Liver (tissue), 9 donors: ENCODE results near the gene INTS2. TPM values are rescaled to one million over a fixed set of nuclear protein-coding genes. Genes with fewer than 3 reads are reported as not detected.

ENCODE experiments used
- DNase-seq: peaks from one replicate; pipeline ENCODE4 v3.0.0-alpha.2; 2017; ENCODE audit warnings: low spot score
- H3K27ac ChIP-seq, 2 donors: one replicate each; pipeline ENCODE4 v1.7.0; 2013; ENCODE audit warnings: inconsistent platforms in 2 of 2, low read length in 2 of 2, control low read depth in 1 of 2, low read depth in 1 of 2, mild to moderate bottlenecking in 1 of 2
- H3K27me3 ChIP-seq, 4 donors: one replicate each; pipeline versions ENCODE4 v1.6.1 to v1.7.0; 2013; ENCODE audit warnings: low read length in 3 of 4, inconsistent platforms in 1 of 4, mild to moderate bottlenecking in 1 of 4, moderate library complexity in 1 of 4; ENCODE audit not compliant: control insufficient read depth in 4 of 4, insufficient read depth in 4 of 4
- H3K36me3 ChIP-seq, 4 donors: one replicate each; pipeline versions ENCODE4 v1.6.1 to v1.7.0; 2013; ENCODE audit warnings: low read length in 3 of 4, mild to moderate bottlenecking in 3 of 4, low read depth in 1 of 4, moderate library complexity in 1 of 4; ENCODE audit not compliant: control insufficient read depth in 4 of 4, insufficient read depth in 3 of 4
- H3K4me1 ChIP-seq, 4 donors: one replicate each; pipeline versions ENCODE4 v1.6.1 to v1.7.0; 2013; ENCODE audit warnings: low read length in 3 of 4, mild to moderate bottlenecking in 3 of 4, moderate library complexity in 1 of 4; ENCODE audit not compliant: control insufficient read depth in 4 of 4, insufficient read depth in 4 of 4
- H3K4me3 ChIP-seq, 3 donors: one replicate each; pipeline versions ENCODE4 v1.6.1 to v1.7.0; 2013; ENCODE audit warnings: low read length in 3 of 3, control low read depth in 1 of 3, low read depth in 1 of 3, mild to moderate bottlenecking in 1 of 3
- H3K9ac ChIP-seq, 2 donors: one replicate each; pipeline ENCODE4 v1.7.0; 2013; ENCODE audit warnings: low read length in 2 of 2, mild to moderate bottlenecking in 2 of 2, moderate library complexity in 2 of 2, control low read depth in 1 of 2, low read depth in 1 of 2
- H3K9me3 ChIP-seq, 4 donors: one replicate each; pipeline versions ENCODE4 v1.6.1 to v1.7.0; 2013; ENCODE audit warnings: low read length in 3 of 4; ENCODE audit not compliant: control insufficient read depth in 4 of 4
- EGR1 ChIP-seq, 2 donors: IDR thresholded peaks; 2 replicates each; pipeline ENCODE4 v1.6.1; 2016 to 2018; ENCODE audit warnings: antibody characterized with exemption in 2 of 2, low read depth in 2 of 2
- FOXA1 ChIP-seq: IDR thresholded peaks from 2 replicates; pipeline ENCODE4 v1.6.1; 2016; ENCODE audit warnings: antibody characterized with exemption
- FOXA2 ChIP-seq: IDR thresholded peaks from 2 replicates; pipeline ENCODE4 v1.6.1; 2016; ENCODE audit warnings: antibody characterized with exemption
- GABPA ChIP-seq, 2 donors: IDR thresholded peaks in 1 of 2; conservative IDR thresholded peaks in 1 of 2; 2 replicates each; pipeline ENCODE4 v1.6.1; 2016; ENCODE audit warnings: antibody characterized with exemption in 2 of 2, mild to moderate bottlenecking in 1 of 2, moderate library complexity in 1 of 2
- HNF4A ChIP-seq, 2 donors: conservative IDR thresholded peaks; 2 replicates each; pipeline ENCODE4 v1.6.1; 2016; ENCODE audit warnings: antibody characterized with exemption in 2 of 2, mild to moderate bottlenecking in 2 of 2
- HNF4G ChIP-seq: IDR thresholded peaks from 2 replicates; pipeline ENCODE4 v1.6.1; 2016; ENCODE audit warnings: antibody characterized with exemption
- JUND ChIP-seq, 2 donors: IDR thresholded peaks; 2 replicates each; pipeline ENCODE4 v1.6.1; 2016; ENCODE audit warnings: antibody characterized with exemption in 2 of 2
- NR2F2 ChIP-seq: IDR thresholded peaks from 2 replicates; pipeline ENCODE4 v1.6.1; 2016; ENCODE audit warnings: antibody characterized with exemption
- RAD21 ChIP-seq, 2 donors: IDR thresholded peaks; 2 replicates each; pipeline ENCODE4 v1.6.1; 2016; ENCODE audit warnings: antibody characterized with exemption in 2 of 2, mild to moderate bottlenecking in 2 of 2
- RXRA ChIP-seq, 2 donors: IDR thresholded peaks; 2 replicates each; pipeline ENCODE4 v1.6.1; 2017 to 2018; ENCODE audit warnings: antibody characterized with exemption in 2 of 2, mild to moderate bottlenecking in 1 of 2
- SP1 ChIP-seq: IDR thresholded peaks from 2 replicates; pipeline ENCODE4 v1.6.1; 2018; ENCODE audit warnings: antibody characterized with exemption, mild to moderate bottlenecking
- TAF1 ChIP-seq: conservative IDR thresholded peaks from 2 replicates; pipeline ENCODE4 v1.6.1; 2016; ENCODE audit warnings: antibody characterized with exemption, mild to moderate bottlenecking
- YY1 ChIP-seq: IDR thresholded peaks from 2 replicates; pipeline ENCODE4 v1.6.1; 2016; ENCODE audit warnings: antibody characterized with exemption, mild to moderate bottlenecking
- WGBS: extraction: QIAGEN DNeasy Blood & Tissue Kit; methylation state at CpG from one replicate; pipeline ENCODE4 v1.1.7; 2013; 5-methylcytosine and 5-hydroxymethylcytosine counted together
- polyA plus RNA-seq, 2 donors: library from polyadenylated mRNA; stranded (reverse) in 1 of 2; unstranded in 1 of 2; fragments of 200-250 nt in 1 of 2; fragments of >200 nt in 1 of 2; fragmentation: Nextera tagmentation in 1 of 2; extraction: Ambion mirVana in 1 of 2; gene quantifications; one replicate each; pipeline versions ENCODE4 v1.2.1 to v1.2.3, GENCODE V29; 2013 to 2015
- total RNA-seq, 2 donors: library from RNA; depleted of rRNA; stranded (reverse); fragments of >200 nt; gene quantifications; one replicate each; pipeline ENCODE4 v1.2.3, GENCODE V29; 2014
- TF ChIP-seq, protein P1 (sequence below): fragments of 150-350 bp; IDR thresholded peaks from 2 replicates; pipeline ENCODE4 v1.5.1; 2017; ENCODE audit warnings: improper control_type of control experiment, low read depth, low read length; ENCODE audit not compliant: missing input control
- TF ChIP-seq, protein P2 (sequence below): IDR thresholded peaks from 2 replicates; pipeline ENCODE4 v1.6.1; 2016; ENCODE audit warnings: antibody characterized with exemption
- TF ChIP-seq, protein P3 (sequence below): IDR thresholded peaks from 2 replicates; pipeline ENCODE4 v1.6.1; 2016; ENCODE audit warnings: antibody characterized with exemption
- TF ChIP-seq, protein P4 (sequence below): IDR thresholded peaks from 2 replicates; pipeline ENCODE4 v1.6.1; 2016; ENCODE audit warnings: antibody characterized with exemption
- TF ChIP-seq, protein P5 (sequence below): IDR thresholded peaks from 2 replicates; pipeline ENCODE4 v1.6.1; 2016; ENCODE audit warnings: antibody characterized with exemption, mild to moderate bottlenecking
- donor health status: healthy.
- donor health status: healthy.
- donor health status: healthy.
- donor health status: healthy.
- donor health status: healthy.

The INTS2 gene
- total and polyA plus RNA-seq, 4 donors = 1.1 to 9.9 (median 5.7) TPM

DNA sequence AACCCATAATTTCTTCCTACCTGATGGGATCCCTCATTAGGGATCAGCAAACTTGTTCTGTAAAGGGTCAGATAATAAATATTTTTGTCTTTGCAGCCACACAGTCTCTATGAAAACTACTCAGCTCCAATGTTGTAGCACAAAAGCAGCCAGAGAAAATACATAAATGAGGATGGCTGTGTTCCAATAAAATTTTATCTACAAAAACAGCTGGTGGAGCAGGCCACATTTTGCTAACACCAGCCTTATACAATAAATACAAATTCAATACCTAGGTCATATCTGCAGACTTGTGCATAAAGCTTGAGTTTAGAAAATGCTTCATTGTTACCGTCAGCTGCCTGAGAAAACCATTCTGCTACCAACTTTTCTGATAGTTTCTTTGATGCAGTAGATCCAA, 38.4 kb upstream of the INTS2 start:
- no peaks in the 10 kb centered on the region for H3K9me3 ChIP-seq
- H3K4me1 ChIP-seq = no peaks in the 10 kb centered on the region
- peaks cover 17 to 67% (median 57%) of the 10 kb centered on the region in 4 donors for H3K36me3 ChIP-seq
- no peak for DNase-seq
- H3K4me3 ChIP-seq = no peak overlapping the region
- WGBS = 1% methylated on average over 1 of the region's 1 CpG
- H3K27me3 ChIP-seq = no peaks in the 10 kb centered on the region
- TF ChIP-seq, protein P1, sequence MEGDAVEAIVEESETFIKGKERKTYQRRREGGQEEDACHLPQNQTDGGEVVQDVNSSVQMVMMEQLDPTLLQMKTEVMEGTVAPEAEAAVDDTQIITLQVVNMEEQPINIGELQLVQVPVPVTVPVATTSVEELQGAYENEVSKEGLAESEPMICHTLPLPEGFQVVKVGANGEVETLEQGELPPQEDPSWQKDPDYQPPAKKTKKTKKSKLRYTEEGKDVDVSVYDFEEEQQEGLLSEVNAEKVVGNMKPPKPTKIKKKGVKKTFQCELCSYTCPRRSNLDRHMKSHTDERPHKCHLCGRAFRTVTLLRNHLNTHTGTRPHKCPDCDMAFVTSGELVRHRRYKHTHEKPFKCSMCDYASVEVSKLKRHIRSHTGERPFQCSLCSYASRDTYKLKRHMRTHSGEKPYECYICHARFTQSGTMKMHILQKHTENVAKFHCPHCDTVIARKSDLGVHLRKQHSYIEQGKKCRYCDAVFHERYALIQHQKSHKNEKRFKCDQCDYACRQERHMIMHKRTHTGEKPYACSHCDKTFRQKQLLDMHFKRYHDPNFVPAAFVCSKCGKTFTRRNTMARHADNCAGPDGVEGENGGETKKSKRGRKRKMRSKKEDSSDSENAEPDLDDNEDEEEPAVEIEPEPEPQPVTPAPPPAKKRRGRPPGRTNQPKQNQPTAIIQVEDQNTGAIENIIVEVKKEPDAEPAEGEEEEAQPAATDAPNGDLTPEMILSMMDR = no peak
- no peak for TF ChIP-seq JUND (IDR thresholded peaks at IDR 0.05)
- TF ChIP-seq HNF4A (conservative IDR thresholded peaks at IDR 0.05) = no peak
- TF ChIP-seq, protein P2, sequence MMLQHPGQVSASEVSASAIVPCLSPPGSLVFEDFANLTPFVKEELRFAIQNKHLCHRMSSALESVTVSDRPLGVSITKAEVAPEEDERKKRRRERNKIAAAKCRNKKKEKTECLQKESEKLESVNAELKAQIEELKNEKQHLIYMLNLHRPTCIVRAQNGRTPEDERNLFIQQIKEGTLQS = no peak
- no peak for TF ChIP-seq RXRA (IDR thresholded peaks at IDR 0.05)
- TF ChIP-seq SP1 = no peak
- TF ChIP-seq, protein P3, sequence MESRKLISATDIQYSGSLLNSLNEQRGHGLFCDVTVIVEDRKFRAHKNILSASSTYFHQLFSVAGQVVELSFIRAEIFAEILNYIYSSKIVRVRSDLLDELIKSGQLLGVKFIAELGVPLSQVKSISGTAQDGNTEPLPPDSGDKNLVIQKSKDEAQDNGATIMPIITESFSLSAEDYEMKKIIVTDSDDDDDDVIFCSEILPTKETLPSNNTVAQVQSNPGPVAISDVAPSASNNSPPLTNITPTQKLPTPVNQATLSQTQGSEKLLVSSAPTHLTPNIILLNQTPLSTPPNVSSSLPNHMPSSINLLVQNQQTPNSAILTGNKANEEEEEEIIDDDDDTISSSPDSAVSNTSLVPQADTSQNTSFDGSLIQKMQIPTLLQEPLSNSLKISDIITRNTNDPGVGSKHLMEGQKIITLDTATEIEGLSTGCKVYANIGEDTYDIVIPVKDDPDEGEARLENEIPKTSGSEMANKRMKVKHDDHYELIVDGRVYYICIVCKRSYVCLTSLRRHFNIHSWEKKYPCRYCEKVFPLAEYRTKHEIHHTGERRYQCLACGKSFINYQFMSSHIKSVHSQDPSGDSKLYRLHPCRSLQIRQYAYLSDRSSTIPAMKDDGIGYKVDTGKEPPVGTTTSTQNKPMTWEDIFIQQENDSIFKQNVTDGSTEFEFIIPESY = no peak
- TF ChIP-seq EGR1 (IDR thresholded peaks at IDR 0.05; ENCODE audit: low read depth in 2 of 2) = no peak
- TF ChIP-seq, protein P4, sequence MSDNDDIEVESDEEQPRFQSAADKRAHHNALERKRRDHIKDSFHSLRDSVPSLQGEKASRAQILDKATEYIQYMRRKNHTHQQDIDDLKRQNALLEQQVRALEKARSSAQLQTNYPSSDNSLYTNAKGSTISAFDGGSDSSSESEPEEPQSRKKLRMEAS = no peak
- TF ChIP-seq HNF4G = no peak
- TF ChIP-seq RAD21 (IDR thresholded peaks at IDR 0.05) = no peak
- TF ChIP-seq, protein P5, sequence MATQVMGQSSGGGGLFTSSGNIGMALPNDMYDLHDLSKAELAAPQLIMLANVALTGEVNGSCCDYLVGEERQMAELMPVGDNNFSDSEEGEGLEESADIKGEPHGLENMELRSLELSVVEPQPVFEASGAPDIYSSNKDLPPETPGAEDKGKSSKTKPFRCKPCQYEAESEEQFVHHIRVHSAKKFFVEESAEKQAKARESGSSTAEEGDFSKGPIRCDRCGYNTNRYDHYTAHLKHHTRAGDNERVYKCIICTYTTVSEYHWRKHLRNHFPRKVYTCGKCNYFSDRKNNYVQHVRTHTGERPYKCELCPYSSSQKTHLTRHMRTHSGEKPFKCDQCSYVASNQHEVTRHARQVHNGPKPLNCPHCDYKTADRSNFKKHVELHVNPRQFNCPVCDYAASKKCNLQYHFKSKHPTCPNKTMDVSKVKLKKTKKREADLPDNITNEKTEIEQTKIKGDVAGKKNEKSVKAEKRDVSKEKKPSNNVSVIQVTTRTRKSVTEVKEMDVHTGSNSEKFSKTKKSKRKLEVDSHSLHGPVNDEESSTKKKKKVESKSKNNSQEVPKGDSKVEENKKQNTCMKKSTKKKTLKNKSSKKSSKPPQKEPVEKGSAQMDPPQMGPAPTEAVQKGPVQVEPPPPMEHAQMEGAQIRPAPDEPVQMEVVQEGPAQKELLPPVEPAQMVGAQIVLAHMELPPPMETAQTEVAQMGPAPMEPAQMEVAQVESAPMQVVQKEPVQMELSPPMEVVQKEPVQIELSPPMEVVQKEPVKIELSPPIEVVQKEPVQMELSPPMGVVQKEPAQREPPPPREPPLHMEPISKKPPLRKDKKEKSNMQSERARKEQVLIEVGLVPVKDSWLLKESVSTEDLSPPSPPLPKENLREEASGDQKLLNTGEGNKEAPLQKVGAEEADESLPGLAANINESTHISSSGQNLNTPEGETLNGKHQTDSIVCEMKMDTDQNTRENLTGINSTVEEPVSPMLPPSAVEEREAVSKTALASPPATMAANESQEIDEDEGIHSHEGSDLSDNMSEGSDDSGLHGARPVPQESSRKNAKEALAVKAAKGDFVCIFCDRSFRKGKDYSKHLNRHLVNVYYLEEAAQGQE = no peak
- TF ChIP-seq TAF1 = no peak
- no peak for TF ChIP-seq GABPA (IDR thresholded peaks at IDR 0.05 in 1 of 2, conservative IDR thresholded peaks at IDR 0.05 in 1 of 2)
- TF ChIP-seq FOXA2 = no peak
- no peak for TF ChIP-seq YY1
- no peak for TF ChIP-seq FOXA1
- no peak for TF ChIP-seq NR2F2
- H3K27ac ChIP-seq = no peak overlapping the region
- H3K9ac ChIP-seq = no peak overlapping the region
